NCI-H82 treated with DMSO at 0.1 percent for 48 hours (cell line): ENCODE measurements around the gene KRTAP9-3.
"Not testable (repeated sequence)": the region's sequence is repeated elsewhere in the genome, so short reads cannot be mapped to it uniquely, and the experiment has no call there.

ENCODE experiments used
- DNase-seq: peaks from one replicate; lab custom pipeline; 2025; ENCODE audit not compliant: unreplicated experiment; lab: John Stamatoyannopoulos, UW

KRTAP9-3 gene

GRCh38 chr17:41249637-41250240 is 17.5 kb downstream of the KRTAP9-3 start, which contains the start of gene KRTAP9-4:
KRTAP9-4 (plus strand) TSS chr17:41249687; CDS start chr17:41249721, 34 bp downstream.
- DNase-seq: not testable (repeated sequence)

DNA sequence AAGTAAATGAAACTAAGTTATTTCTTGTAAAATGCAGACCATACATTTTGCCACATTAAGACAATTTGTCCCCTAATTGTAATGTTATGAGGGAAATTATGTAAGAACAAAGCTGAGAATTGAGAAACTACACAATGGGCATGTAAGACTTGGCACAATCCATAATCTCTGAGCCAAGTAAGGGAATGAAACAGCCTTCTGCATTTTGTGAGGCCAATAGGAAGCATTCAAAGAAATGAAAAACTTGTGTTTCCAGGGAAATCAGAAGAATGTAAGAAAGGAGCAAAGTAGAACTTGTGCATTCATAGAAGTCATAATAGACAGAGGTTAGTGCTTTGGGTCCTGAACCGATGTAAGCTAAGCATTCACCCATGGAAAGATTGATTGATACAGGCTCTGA is 19.0 kb downstream of the KRTAP9-3 start:
- DNase-seq: no peak

- no peak for DNase-seq
Measured at GRCh38 chr17:41254861-41255260, 22.6 kb downstream of the KRTAP9-3 start.

- DNase-seq: not testable (repeated sequence)
Measured at GRCh38 chr17:41255381-41256290, 23.4 kb downstream of the KRTAP9-3 start, which contains the start of gene KRTAP9-9. KRTAP9-9 (plus strand) TSS chr17:41255384.

GRCh38 chr17:41256291-41256685 is 24.0 kb downstream of the KRTAP9-3 start:
- no peak for DNase-seq

- DNase-seq: no peak
Measured at GRCh38 chr17:41258406-41258805, 26.2 kb downstream of the KRTAP9-3 start.

DNA sequence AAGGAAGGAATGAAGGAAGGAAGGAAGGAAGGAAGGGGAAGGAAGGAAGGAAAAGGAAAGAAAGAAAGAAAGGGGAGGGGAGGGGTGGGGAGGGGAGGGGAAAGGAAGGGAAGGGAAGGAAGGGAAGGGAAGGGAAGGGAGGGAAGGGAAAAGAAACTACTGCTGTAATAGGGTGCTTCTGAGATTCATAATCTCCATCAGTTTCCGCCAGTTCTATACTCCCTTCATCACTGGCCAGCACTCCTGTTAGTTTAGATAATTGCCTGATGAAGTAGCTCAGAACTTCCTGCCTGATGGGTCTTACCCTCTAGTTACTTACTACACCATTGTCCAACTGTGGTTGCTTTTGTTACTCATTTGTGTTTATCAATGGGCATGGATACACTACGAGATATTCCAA is 31.0 kb downstream of the KRTAP9-3 start:
- no peak for DNase-seq

DNA sequence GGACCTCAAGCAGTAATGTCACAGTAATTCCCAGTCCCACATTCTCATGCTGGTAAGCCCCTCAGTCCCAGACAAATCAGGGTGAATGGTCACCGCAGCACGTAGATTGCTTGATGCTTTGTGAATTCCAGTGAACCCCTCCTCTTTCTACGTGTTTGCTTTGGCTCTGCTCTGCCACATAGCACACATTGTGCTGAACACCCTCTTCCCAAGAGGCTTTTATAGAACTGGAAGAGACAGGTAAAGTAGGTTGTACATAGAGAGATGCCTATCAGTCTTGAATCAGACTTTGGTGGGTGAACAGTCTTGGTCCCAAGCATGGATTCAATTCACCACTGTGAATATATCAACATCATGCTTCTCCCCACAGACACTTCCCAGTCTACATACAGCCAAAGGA is 32.4 kb downstream of the KRTAP9-3 start:
- DNase-seq: no peak

GRCh38 chr17:41265078-41265477 is 32.8 kb downstream of the KRTAP9-3 start, which contains the start of gene KRTAP9-6:
KRTAP9-6 (plus strand) TSS chr17:41265378; CDS start chr17:41265378, 0 bp downstream.
- no peak for DNase-seq

DNA sequence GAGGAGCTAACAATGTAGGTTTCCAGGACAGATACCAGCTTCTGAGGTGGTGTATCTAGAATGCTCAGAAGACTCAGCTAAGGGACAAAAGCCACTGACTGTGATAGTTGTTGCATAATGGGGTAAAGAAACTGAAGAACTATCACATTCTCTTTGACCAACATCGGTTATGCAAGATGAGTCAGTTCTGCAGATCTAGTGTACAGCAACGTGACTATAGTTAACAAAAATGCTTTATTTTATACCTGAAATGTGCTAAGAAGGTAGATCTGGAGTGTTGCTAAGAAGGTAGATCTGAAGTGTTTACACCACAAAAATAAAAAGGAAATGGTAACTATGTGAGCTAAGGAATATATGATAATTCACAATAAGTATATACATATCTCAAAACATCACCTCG is 35.5 kb downstream of the KRTAP9-3 start:
- DNase-seq: no peak

- DNase-seq: not testable (repeated sequence)
Measured at GRCh38 chr17:41271323-41271722, 39.1 kb downstream of the KRTAP9-3 start.

GRCh38 chr17:41271858-41272257 is 39.6 kb downstream of the KRTAP9-3 start:
- DNase-seq: no peak

GRCh38 chr17:41275648-41276190 is 43.5 kb downstream of the KRTAP9-3 start, which contains the start of gene KRTAP9-7:
KRTAP9-7 (plus strand) TSS chr17:41275698; CDS start chr17:41275698, 0 bp downstream.
- not testable (repeated sequence) for DNase-seq

- no peak for DNase-seq
Measured at GRCh38 chr17:41278176-41278955, 46.1 kb downstream of the KRTAP9-3 start.
